ENCODE results near the gene ISYNA1. TPM values are rescaled to one million over a fixed set of nuclear protein-coding genes. Genes with fewer than 3 reads are reported as not detected.
A peak's percentile ranks its signal among the peaks of the same experiment; 100 is the strongest.

The ISYNA1 gene
- total and polyA plus RNA-seq, 4 donors: 4.7 to 41.9 (median 10.1) TPM

DNA sequence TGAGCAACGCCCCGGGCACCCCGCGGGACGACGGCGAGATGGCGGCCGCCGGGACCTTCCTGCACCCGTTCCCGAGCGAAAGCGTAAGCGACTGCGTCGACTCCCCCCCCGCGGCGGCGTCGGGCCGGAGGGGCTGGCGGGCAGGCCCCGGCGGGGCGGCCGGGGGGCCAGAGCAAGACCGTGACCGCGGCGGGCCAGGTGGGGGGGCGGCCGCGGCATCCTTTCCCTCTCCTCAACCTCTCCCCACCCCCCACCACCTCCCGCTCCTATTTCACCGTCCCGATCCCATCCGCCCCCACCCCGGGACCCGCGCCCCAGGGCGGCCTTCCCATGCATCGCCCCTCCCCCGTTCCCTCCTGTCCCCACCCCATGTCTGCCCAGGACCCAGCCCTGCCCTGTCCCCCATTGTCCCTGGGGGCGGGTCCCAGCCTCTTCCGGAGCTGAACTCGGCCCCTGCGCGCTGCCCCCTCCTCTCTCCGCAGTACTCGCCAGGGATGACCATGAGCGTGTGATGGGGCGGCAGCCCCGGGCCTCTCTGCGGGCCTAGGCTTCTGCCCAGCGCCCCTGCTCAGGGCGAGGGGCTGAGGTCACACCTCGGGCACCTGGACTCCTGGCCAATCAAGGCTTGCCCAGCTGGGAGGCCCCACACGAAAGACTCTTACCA is 4.1 kb downstream of the ISYNA1 start:
- TF ChIP-seq JUND (IDR thresholded peaks at IDR 0.05): no peak
- no peak for TF ChIP-seq FOXA2 (IDR thresholded peaks at IDR 0.05)
- TF ChIP-seq NR2F2 (IDR thresholded peaks at IDR 0.05): no peak
- TF ChIP-seq, protein P1, sequence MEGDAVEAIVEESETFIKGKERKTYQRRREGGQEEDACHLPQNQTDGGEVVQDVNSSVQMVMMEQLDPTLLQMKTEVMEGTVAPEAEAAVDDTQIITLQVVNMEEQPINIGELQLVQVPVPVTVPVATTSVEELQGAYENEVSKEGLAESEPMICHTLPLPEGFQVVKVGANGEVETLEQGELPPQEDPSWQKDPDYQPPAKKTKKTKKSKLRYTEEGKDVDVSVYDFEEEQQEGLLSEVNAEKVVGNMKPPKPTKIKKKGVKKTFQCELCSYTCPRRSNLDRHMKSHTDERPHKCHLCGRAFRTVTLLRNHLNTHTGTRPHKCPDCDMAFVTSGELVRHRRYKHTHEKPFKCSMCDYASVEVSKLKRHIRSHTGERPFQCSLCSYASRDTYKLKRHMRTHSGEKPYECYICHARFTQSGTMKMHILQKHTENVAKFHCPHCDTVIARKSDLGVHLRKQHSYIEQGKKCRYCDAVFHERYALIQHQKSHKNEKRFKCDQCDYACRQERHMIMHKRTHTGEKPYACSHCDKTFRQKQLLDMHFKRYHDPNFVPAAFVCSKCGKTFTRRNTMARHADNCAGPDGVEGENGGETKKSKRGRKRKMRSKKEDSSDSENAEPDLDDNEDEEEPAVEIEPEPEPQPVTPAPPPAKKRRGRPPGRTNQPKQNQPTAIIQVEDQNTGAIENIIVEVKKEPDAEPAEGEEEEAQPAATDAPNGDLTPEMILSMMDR (IDR thresholded peaks at IDR 0.05; ENCODE audit: low read depth, low read length, missing input control): no peak
- no peak for TF ChIP-seq EGR1 (IDR thresholded peaks at IDR 0.05; ENCODE audit: low read depth in 2 of 2)
- TF ChIP-seq, protein P2, sequence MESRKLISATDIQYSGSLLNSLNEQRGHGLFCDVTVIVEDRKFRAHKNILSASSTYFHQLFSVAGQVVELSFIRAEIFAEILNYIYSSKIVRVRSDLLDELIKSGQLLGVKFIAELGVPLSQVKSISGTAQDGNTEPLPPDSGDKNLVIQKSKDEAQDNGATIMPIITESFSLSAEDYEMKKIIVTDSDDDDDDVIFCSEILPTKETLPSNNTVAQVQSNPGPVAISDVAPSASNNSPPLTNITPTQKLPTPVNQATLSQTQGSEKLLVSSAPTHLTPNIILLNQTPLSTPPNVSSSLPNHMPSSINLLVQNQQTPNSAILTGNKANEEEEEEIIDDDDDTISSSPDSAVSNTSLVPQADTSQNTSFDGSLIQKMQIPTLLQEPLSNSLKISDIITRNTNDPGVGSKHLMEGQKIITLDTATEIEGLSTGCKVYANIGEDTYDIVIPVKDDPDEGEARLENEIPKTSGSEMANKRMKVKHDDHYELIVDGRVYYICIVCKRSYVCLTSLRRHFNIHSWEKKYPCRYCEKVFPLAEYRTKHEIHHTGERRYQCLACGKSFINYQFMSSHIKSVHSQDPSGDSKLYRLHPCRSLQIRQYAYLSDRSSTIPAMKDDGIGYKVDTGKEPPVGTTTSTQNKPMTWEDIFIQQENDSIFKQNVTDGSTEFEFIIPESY (IDR thresholded peaks at IDR 0.05): no peak
- TF ChIP-seq RAD21 (IDR thresholded peaks at IDR 0.05): no peak
- TF ChIP-seq FOXA1 (IDR thresholded peaks at IDR 0.05): no peak
- no peak for TF ChIP-seq RXRA (IDR thresholded peaks at IDR 0.05)
- TF ChIP-seq, protein P3, sequence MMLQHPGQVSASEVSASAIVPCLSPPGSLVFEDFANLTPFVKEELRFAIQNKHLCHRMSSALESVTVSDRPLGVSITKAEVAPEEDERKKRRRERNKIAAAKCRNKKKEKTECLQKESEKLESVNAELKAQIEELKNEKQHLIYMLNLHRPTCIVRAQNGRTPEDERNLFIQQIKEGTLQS (IDR thresholded peaks at IDR 0.05): no peak
- no peak for TF ChIP-seq YY1 (IDR thresholded peaks at IDR 0.05)
- TF ChIP-seq, protein P4, sequence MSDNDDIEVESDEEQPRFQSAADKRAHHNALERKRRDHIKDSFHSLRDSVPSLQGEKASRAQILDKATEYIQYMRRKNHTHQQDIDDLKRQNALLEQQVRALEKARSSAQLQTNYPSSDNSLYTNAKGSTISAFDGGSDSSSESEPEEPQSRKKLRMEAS (IDR thresholded peaks at IDR 0.05): no peak
- 26% methylated on average over 60 of the region's 60 CpGs for whole genome bisulfite sequencing
- no peaks in the 10 kb centered on the region for H3K36me3 ChIP-seq (ENCODE audit: control insufficient read depth in 4 of 4, insufficient read depth in 3 of 4, low read depth in 1 of 4, low read length in 3 of 4)
- DNase-seq (ENCODE audit: low spot score): no peak
- no peak overlapping the region for H3K9ac ChIP-seq (ENCODE audit: low read depth in 1 of 2, low read length in 2 of 2)
- H3K9me3 ChIP-seq (ENCODE audit: control insufficient read depth in 4 of 4, low read length in 3 of 4): no peaks in the 10 kb centered on the region
- H3K27me3 ChIP-seq (ENCODE audit: control insufficient read depth in 4 of 4, insufficient read depth in 4 of 4, low read length in 3 of 4): no peaks in the 10 kb centered on the region
- peaks cover 0 to 23% (median 13%) of the 10 kb centered on the region in 4 donors for H3K4me1 ChIP-seq (ENCODE audit: control insufficient read depth in 4 of 4, insufficient read depth in 4 of 4, low read length in 3 of 4)
- H3K27ac ChIP-seq (ENCODE audit: low read depth in 1 of 2, low read length in 2 of 2): no peak overlapping the region
- H3K4me3 ChIP-seq (ENCODE audit: low read depth in 1 of 3, low read length in 3 of 3): peak overlapping the region in 1 of 3 donors; percentile 36

DNA sequence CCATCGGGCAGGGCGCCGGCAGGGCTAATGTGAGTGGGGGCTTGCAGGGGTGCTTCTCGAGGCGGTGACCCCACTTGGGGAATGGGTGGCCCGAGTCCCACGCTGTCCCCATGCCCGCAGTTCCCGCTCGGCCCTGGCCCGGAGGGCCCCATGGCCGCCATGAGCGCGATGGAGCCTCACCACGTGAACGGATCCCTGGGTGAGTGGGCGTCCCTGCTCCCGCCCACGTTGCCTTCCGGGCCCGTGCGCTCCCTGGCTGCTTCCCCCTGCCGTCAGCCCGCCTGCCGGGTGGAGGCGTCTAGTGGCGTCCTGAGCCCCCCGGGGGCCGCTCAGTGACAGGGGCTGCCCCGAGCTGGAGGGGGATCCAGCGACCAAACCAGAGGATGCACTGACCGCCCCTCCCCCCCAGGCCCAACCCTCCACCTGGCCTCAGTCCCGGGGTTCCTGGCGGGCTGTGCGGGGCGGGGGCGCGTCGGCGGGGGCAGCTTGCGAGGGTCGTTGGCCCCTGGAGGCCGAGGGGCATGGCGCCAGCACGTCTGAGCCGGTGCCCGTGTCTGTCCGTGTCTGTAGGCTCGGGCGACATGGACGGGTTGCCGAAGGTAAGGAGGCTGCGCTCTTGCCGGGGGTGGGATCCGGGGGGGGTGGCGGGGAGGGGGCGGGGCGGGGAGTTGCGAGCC is 4.8 kb downstream of the ISYNA1 start:
- no peaks in the 10 kb centered on the region for H3K36me3 ChIP-seq (ENCODE audit: control insufficient read depth in 4 of 4, insufficient read depth in 3 of 4, low read depth in 1 of 4, low read length in 3 of 4)
- no peaks in the 10 kb centered on the region for H3K9me3 ChIP-seq (ENCODE audit: control insufficient read depth in 4 of 4, low read length in 3 of 4)
- WGBS: 25% methylated on average over 59 of the region's 59 CpGs
- H3K27me3 ChIP-seq (ENCODE audit: control insufficient read depth in 4 of 4, insufficient read depth in 4 of 4, low read length in 3 of 4): no peaks in the 10 kb centered on the region
- H3K4me3 ChIP-seq (ENCODE audit: low read depth in 1 of 3, low read length in 3 of 3): peak overlapping the region in 1 of 3 donors; percentile 36
- H3K27ac ChIP-seq (ENCODE audit: low read depth in 1 of 2, low read length in 2 of 2): peak overlapping the region; percentile 28 to 47
- TF ChIP-seq RXRA (IDR thresholded peaks at IDR 0.05): no peak
- DNase-seq (ENCODE audit: low spot score): no peak
- H3K9ac ChIP-seq (ENCODE audit: low read depth in 1 of 2, low read length in 2 of 2): no peak overlapping the region
- peaks cover 0 to 23% (median 10%) of the 10 kb centered on the region in 4 donors for H3K4me1 ChIP-seq (ENCODE audit: control insufficient read depth in 4 of 4, insufficient read depth in 4 of 4, low read length in 3 of 4)

Data from liver (tissue), 9 donors.